Measurements from ENCODE around the gene SH2D1B. TPM values are rescaled to one million over a fixed set of nuclear protein-coding genes. Genes with fewer than 3 reads are reported as not detected.

The SH2D1B gene
- total RNA-seq, 1 experiment from 2014 or later, result 0.34 TPM

DNA sequence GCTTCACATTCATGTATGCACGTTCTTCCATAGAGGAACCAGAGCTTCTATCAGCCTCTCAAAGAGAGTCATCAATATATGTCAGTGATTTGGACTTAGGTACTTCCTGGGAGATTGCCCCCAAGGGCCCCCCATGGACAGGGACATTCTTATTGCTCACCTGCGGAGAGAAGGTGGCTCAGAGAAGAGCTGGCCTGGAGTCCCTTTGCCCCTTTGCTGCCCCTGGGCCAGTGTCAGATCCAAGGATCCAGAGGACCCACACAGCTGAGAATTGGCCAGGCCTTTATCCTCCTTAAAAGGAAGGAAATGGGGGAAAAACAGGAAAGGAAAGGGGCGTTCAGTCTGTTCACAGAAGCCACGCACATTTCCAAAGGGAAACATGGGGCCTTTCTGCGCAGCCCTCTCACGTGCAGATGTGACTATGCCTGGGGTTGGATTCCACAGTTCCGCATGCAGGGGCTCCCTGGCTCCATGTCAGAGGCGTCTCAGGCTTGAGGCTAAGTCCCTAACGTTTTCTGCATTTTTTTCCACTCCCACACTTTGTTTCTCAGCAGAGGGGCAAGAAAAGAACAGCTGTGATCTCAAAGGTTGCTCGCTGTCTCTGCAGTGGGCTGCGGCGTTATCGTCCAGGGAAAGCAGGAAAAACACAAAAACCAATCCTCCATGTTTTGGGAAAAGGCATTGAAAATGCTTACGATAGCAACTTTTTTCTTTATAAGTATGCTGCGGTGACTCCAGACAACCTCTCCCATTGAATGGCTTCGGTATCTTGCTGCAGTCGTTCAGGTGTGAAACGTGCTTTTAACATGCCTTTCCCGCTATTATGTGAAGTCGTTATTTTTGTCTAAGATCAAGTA, 24.5 kb downstream of the SH2D1B start:
- TF ChIP-seq, protein P1, sequence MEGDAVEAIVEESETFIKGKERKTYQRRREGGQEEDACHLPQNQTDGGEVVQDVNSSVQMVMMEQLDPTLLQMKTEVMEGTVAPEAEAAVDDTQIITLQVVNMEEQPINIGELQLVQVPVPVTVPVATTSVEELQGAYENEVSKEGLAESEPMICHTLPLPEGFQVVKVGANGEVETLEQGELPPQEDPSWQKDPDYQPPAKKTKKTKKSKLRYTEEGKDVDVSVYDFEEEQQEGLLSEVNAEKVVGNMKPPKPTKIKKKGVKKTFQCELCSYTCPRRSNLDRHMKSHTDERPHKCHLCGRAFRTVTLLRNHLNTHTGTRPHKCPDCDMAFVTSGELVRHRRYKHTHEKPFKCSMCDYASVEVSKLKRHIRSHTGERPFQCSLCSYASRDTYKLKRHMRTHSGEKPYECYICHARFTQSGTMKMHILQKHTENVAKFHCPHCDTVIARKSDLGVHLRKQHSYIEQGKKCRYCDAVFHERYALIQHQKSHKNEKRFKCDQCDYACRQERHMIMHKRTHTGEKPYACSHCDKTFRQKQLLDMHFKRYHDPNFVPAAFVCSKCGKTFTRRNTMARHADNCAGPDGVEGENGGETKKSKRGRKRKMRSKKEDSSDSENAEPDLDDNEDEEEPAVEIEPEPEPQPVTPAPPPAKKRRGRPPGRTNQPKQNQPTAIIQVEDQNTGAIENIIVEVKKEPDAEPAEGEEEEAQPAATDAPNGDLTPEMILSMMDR (conservative IDR thresholded peaks at IDR 0.05; ENCODE audit: low read depth, low read length), result no peak
- no peak for TF ChIP-seq EZH2 (IDR thresholded peaks at IDR 0.05; ENCODE audit: borderline replicate concordance, low read depth, low read length, poor library complexity, severe bottlenecking)
- CTCF ChIA-PET, result no interaction called here
- BruUV-seq (replicated peaks), result no TSS peak
- Histone ChIP-seq H3K4me1 (ENCODE audit: insufficient read depth, low read length, poor library complexity, severe bottlenecking) (peaks cover 58% of the 10 kb centered on the region), H3K27ac (ENCODE audit: low read depth, low read length, poor library complexity, severe bottlenecking) (peak overlapping the region; percentile 99), H3K4me3 (ENCODE audit: low read depth, low read length, poor library complexity, severe bottlenecking) (no peak overlapping the region), H3K9me3 (ENCODE audit: low read depth, low read length, poor library complexity, severe bottlenecking) (no peaks in the 10 kb centered on the region), H3K27me3 (replicated peaks; ENCODE audit: insufficient read depth, low read depth, low read length, poor library complexity) (no peaks in the 10 kb centered on the region), H3K36me3 (ENCODE audit: insufficient read depth, low read length, poor library complexity, severe bottlenecking) (peaks cover 9% of the 10 kb centered on the region)
- intact Hi-C loops (cut with micrococcal nuclease; ENCODE audit: unreplicated experiment), result no loop called here
- DNase-seq (ENCODE audit: low spot score), result no peak
- POLR2A ChIA-PET (ENCODE audit: low non-redundant PET), result no interaction called here

DNA sequence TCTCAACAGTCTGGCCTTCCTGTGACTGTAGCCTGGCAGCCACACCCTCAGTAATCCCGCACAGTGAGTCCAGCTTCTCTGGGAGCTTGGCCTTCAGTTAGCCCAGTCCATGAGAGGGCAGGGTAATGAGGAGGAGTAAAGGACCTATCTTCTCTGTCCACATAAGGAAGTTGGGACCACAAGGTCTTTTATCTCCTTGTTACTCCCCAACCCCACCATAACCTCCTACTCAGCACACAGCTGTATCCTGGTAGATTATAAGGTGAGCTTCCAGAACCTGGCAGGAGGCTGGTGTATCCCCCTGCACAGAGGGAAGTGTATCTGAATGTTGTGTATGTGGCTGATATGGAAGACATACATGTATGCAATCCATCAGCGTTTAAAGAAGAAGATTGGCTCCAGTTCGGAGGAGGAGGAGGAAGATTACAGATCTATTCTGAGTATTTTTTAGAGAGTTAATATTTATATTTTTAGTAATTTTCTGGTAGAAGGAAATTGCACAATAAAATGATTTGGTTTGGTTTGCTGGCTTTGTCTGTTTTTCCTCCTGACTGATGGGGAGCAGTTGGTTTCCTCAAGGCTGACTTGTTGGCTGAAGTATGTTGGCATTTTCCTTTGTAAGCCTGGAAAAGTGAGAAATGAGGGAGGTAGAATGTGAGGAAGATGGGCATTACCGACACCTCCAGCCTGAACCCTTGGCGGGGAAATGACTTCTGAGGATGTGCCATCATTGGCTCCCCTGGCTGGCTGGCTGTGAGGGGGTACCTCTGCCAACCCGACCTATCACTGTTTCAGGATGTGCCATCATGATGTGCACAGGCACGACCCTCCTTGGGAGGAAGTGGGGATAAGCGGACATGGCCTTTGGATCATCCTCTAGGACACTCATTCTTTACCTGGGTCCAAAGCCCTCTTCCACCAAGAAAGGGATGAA, 25.4 kb downstream of the SH2D1B start:
- H3K9me3 ChIP-seq (ENCODE audit: low read depth, low read length, poor library complexity, severe bottlenecking), result no peaks in the 10 kb centered on the region
- peaks cover 54% of the 10 kb centered on the region for H3K4me1 ChIP-seq (ENCODE audit: insufficient read depth, low read length, poor library complexity, severe bottlenecking)
- POLR2A ChIA-PET (ENCODE audit: low non-redundant PET), result no interaction called here
- peaks cover 9% of the 10 kb centered on the region for H3K36me3 ChIP-seq (ENCODE audit: insufficient read depth, low read length, poor library complexity, severe bottlenecking)
- BruUV-seq (replicated peaks), result no TSS peak
- no peak for TF ChIP-seq EZH2 (IDR thresholded peaks at IDR 0.05; ENCODE audit: borderline replicate concordance, low read depth, low read length, poor library complexity, severe bottlenecking)
- TF ChIP-seq, protein P1 (conservative IDR thresholded peaks at IDR 0.05; ENCODE audit: low read depth, low read length), result no peak
- no peak for DNase-seq (ENCODE audit: low spot score)
- H3K4me3 ChIP-seq (ENCODE audit: low read depth, low read length, poor library complexity, severe bottlenecking), result no peak overlapping the region
- H3K27me3 ChIP-seq (replicated peaks; ENCODE audit: insufficient read depth, low read depth, low read length, poor library complexity), result no peaks in the 10 kb centered on the region
- CTCF ChIA-PET, result no interaction called here
- H3K27ac ChIP-seq (ENCODE audit: low read depth, low read length, poor library complexity, severe bottlenecking), result peak overlapping the region; percentile 99
- intact Hi-C loops (cut with micrococcal nuclease; ENCODE audit: unreplicated experiment), result no loop called here

DNA sequence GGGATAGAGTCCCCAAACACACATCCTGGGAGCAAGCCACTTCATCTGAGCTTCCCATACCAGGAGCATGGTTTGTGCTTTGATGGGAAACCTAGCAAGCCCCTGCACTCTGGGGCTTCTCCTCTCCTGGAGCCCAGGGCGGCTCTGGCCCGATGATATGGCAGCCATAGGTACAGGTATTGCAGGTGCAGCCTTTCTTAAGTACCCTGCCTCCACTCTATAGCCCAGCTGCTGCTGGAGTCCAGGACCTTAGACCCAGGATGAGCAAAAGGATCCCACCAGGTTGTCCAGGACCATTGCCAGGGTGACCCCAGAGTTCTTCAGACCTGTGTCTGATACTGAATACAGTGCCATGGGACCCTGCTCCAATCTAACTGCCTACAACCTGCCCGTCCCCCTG, 26.2 kb downstream of the SH2D1B start:
- H3K9me3 ChIP-seq (ENCODE audit: low read depth, low read length, poor library complexity, severe bottlenecking), result no peaks in the 10 kb centered on the region
- TF ChIP-seq, protein P1 (conservative IDR thresholded peaks at IDR 0.05; ENCODE audit: low read depth, low read length), result no peak
- TF ChIP-seq EZH2 (IDR thresholded peaks at IDR 0.05; ENCODE audit: borderline replicate concordance, low read depth, low read length, poor library complexity, severe bottlenecking), result no peak
- peaks cover 46% of the 10 kb centered on the region for H3K4me1 ChIP-seq (ENCODE audit: insufficient read depth, low read length, poor library complexity, severe bottlenecking)
- H3K27ac ChIP-seq (ENCODE audit: low read depth, low read length, poor library complexity, severe bottlenecking), result peak overlapping the region; percentile 66
- peaks cover 9% of the 10 kb centered on the region for H3K36me3 ChIP-seq (ENCODE audit: insufficient read depth, low read length, poor library complexity, severe bottlenecking)
- BruUV-seq (replicated peaks), result no TSS peak
- H3K4me3 ChIP-seq (ENCODE audit: low read depth, low read length, poor library complexity, severe bottlenecking), result no peak overlapping the region
- ChIA-PET CTCF (no interaction called here), POLR2A (ENCODE audit: low non-redundant PET) (no interaction called here)
- intact Hi-C loops (cut with micrococcal nuclease; ENCODE audit: unreplicated experiment), result no loop called here
- no peaks in the 10 kb centered on the region for H3K27me3 ChIP-seq (replicated peaks; ENCODE audit: insufficient read depth, low read depth, low read length, poor library complexity)
- DNase-seq (ENCODE audit: low spot score), result no peak
